HepG2 (cell line): Measurements from ENCODE around the gene GNA12. TPM values are rescaled to one million over a fixed set of nuclear protein-coding genes. Genes with fewer than 3 reads are reported as not detected.

Experiments
- ATAC-seq: fragments of 200-7000 bp; cut with Tn5 transposase; 3 replicates; pipeline ENCODE4 v1.9.1; 2020; ENCODE audit warnings: mild to moderate bottlenecking, moderate library complexity
- BruUV-seq: library from RNA; stranded (reverse); fragments of 400-500 nt; replicated peaks from 2 replicates; lab custom pipeline; 2021; lab: Mats Ljungman, UMichigan
- CTCF ChIA-PET: fragments of 300-600 bp; formaldehyde crosslinking; extraction: SDS; loops from one replicate; lab custom pipeline; 2021; ENCODE audit warnings: low total read pairs, inconsistent platforms, low intra/inter-chr PET ratio; lab: Yijun Ruan, JAX
- POLR2A ChIA-PET: fragments of 350-600 bp; sonication (Branson Sonifier 250); formaldehyde crosslinking; loops from one replicate; lab custom pipeline; 2020; ENCODE audit warnings: antibody characterized with exemption, inconsistent platforms; lab: Yijun Ruan, JAX
- DNase-seq: peaks from one replicate; pipeline ENCODE4 v3.0.0-alpha.2; 2015; ENCODE audit warnings: low spot score
- FAIRE-seq: peaks from 3 replicates; lab custom pipeline; 2011; peaks lifted over from hg19 to GRCh38; lab: Jason Lieb, UNC
- H2AFZ ChIP-seq: one replicate; pipeline ENCODE4 v1.6.1; 2011; ENCODE audit warnings: low read length, inconsistent platforms
- H3K27ac ChIP-seq: fragments of 300-600 bp; 3 replicates; pipeline ENCODE4 v1.8.0; 2011; ENCODE audit warnings: mixed run types, mild to moderate bottlenecking, mixed read lengths, low read length, inconsistent platforms; ENCODE audit not compliant: insufficient read depth; ENCODE audit errors: extremely low read length
- H3K27me3 ChIP-seq, 2 experiments: fragments of 200-600 bp in 1 of 2; 2 replicates in 1 of 2; 3 replicates in 1 of 2; pipeline versions ENCODE4 v1.6.0 to v1.8.0; 2011; ENCODE audit warnings: low read length in 2 of 2, mild to moderate bottlenecking in 2 of 2, moderate library complexity in 2 of 2, inconsistent platforms in 1 of 2; ENCODE audit not compliant: insufficient read depth in 2 of 2, control insufficient read depth in 1 of 2
- H3K36me3 ChIP-seq, 2 experiments: fragments of 200-600 bp in 1 of 2; replicated peaks in 1 of 2; 2 replicates in 1 of 2; 3 replicates in 1 of 2; pipeline versions ENCODE4 v1.5.1 to v1.8.0; 2011; ENCODE audit warnings: low read length in 2 of 2, inconsistent platforms in 1 of 2; ENCODE audit not compliant: insufficient read depth in 2 of 2, control insufficient read depth in 1 of 2
- H3K4me1 ChIP-seq: 2 replicates; pipeline ENCODE4 v1.5.1; 2012; ENCODE audit warnings: low read length, inconsistent platforms; ENCODE audit not compliant: insufficient read depth
- H3K4me2 ChIP-seq: 2 replicates; pipeline ENCODE4 v1.6.0; 2011; ENCODE audit warnings: low read depth, low read length, inconsistent platforms
- H3K4me3 ChIP-seq, 3 experiments: fragments of 200-600 bp in 1 of 3; sonication (generic), shearing (Covaris generic) in 1 of 3; replicated peaks in 1 of 3; 2 replicates each; pipeline ENCODE4 v1.5.1; 2011 to 2016; ENCODE audit warnings: low read length in 3 of 3, inconsistent platforms in 2 of 3, low read depth in 2 of 3, mild to moderate bottlenecking in 2 of 3, control low read depth in 1 of 3, mixed read lengths in 1 of 3; ENCODE audit not compliant: insufficient read depth in 1 of 3
- H3K79me2 ChIP-seq: one replicate; pipeline ENCODE4 v1.6.1; 2011; ENCODE audit warnings: low read length, inconsistent platforms; ENCODE audit not compliant: insufficient read depth
- H3K9ac ChIP-seq: 2 replicates; pipeline ENCODE4 v1.6.0; 2011; ENCODE audit warnings: mild to moderate bottlenecking, low read depth, low read length, inconsistent platforms; ENCODE audit not compliant: insufficient read depth
- H3K9me3 ChIP-seq: 2 replicates; pipeline ENCODE4 v1.5.1; 2012; ENCODE audit warnings: mild to moderate bottlenecking, low read length
- H4K20me1 ChIP-seq: 2 replicates; pipeline ENCODE4 v1.6.0; 2011; ENCODE audit warnings: inconsistent platforms, mild to moderate bottlenecking, low read length, moderate library complexity; ENCODE audit not compliant: insufficient read depth
- BORCS8-MEF2B ChIP-seq: sonication (generic); formaldehyde crosslinking; IDR thresholded peaks from 2 replicates; pipeline ENCODE4 v1.8.0; 2022; ENCODE audit warnings: mild to moderate bottlenecking, missing genetic modification reagents
- EZH2 ChIP-seq: conservative IDR thresholded peaks from 2 replicates; pipeline ENCODE4 v1.6.1; 2012; ENCODE audit warnings: mild to moderate bottlenecking, low read depth, low read length, moderate library complexity
- MTA3 ChIP-seq: sonication (generic); formaldehyde crosslinking; IDR thresholded peaks from 2 replicates; pipeline ENCODE4 v1.4.0; 2020; ENCODE audit warnings: missing genetic modification reagents
- MXD4 ChIP-seq: IDR thresholded peaks from 2 replicates; pipeline ENCODE4 v1.6.1; 2016; ENCODE audit warnings: mild to moderate bottlenecking, missing biosample characterization, missing genetic modification reagents
- MYC ChIP-seq: sonication (generic); formaldehyde crosslinking; IDR thresholded peaks from 2 replicates; pipeline ENCODE4 v1.9.0; 2021; ENCODE audit warnings: missing genetic modification reagents, borderline replicate concordance
- PHF21A ChIP-seq: sonication (generic); formaldehyde crosslinking; IDR thresholded peaks from 2 replicates; pipeline ENCODE4 v1.5.0; 2020; ENCODE audit warnings: mild to moderate bottlenecking, missing genetic modification reagents
- PHF5A ChIP-seq: IDR thresholded peaks from one replicate; pipeline ENCODE4 v1.6.1; 2018; ENCODE audit warnings: low read depth, missing genetic modification reagents; ENCODE audit not compliant: unreplicated experiment
- ZNF670 ChIP-seq: sonication (generic); formaldehyde crosslinking; IDR thresholded peaks from 2 replicates; pipeline ENCODE4 v1.8.0; 2022; ENCODE audit warnings: mild to moderate bottlenecking, missing genetic modification reagents, borderline replicate concordance
- WGBS: methylation state at CpG from one replicate; pipeline ENCODE4 v1.1.6; 2017; ENCODE audit warnings: low lambda C conversion rate; 5-methylcytosine and 5-hydroxymethylcytosine counted together
- in situ Hi-C: cut with HindIII; loops from 2 replicates; pipeline ENCODE4 v1.10.0; 2017; ENCODE audit warnings: low pct_unique_long_range_greater_than_20kb; ENCODE audit not compliant: extremely low pct_ligation_motif_present
- intact Hi-C: fragments of 100-400 bp; cut with micrococcal nuclease; formaldehyde crosslinking; loops from one replicate; pipeline ENCODE4 v1.10.0; 2022; ENCODE audit not compliant: unreplicated experiment
- polyA plus RNA-seq, 8 experiments: library from polyadenylated mRNA; depleted of rRNA in 3 of 8; stranded (reverse) in 7 of 8; unstranded in 1 of 8; fragments of >200 nt; fragmentation: Illumina TruSeq in 4 of 8; extraction: Trizol in 4 of 8; gene quantifications; 2 replicates each; pipeline versions ENCODE4 v1.2.1 to v1.2.3, GENCODE V29; 2011 to 2016; ENCODE audit warnings: low read depth in 4 of 8, missing spikeins in 1 of 8, mixed read lengths in 1 of 8; ENCODE audit not compliant: insufficient read depth in 1 of 8
- total RNA-seq, 5 experiments: library from RNA; depleted of rRNA; stranded (reverse); fragments of >200 nt; fragmentation: Illumina TruSeq; extraction: Trizol; gene quantifications; 2 replicates each; pipeline ENCODE4 v1.2.3, GENCODE V29; 2016; ENCODE audit warnings: low read depth in 1 of 5
- TF ChIP-seq, protein P1 (sequence below): IDR thresholded peaks from 2 replicates; pipeline ENCODE4 v1.6.1; 2012; ENCODE audit warnings: low read depth, low read length, improper control_type of control experiment
- TF ChIP-seq, protein P2 (sequence below): sonication (generic); formaldehyde crosslinking; conservative IDR thresholded peaks from 2 replicates; pipeline ENCODE4 v1.8.0; 2022; ENCODE audit warnings: low read depth, missing genetic modification reagents

Gene GNA12
- total and polyA plus RNA-seq, 2 of the 13 experiments (the other 11 are each of a cell fraction or from before 2014, with no cell fraction given) = 16.2 to 50.9 TPM

DNA sequence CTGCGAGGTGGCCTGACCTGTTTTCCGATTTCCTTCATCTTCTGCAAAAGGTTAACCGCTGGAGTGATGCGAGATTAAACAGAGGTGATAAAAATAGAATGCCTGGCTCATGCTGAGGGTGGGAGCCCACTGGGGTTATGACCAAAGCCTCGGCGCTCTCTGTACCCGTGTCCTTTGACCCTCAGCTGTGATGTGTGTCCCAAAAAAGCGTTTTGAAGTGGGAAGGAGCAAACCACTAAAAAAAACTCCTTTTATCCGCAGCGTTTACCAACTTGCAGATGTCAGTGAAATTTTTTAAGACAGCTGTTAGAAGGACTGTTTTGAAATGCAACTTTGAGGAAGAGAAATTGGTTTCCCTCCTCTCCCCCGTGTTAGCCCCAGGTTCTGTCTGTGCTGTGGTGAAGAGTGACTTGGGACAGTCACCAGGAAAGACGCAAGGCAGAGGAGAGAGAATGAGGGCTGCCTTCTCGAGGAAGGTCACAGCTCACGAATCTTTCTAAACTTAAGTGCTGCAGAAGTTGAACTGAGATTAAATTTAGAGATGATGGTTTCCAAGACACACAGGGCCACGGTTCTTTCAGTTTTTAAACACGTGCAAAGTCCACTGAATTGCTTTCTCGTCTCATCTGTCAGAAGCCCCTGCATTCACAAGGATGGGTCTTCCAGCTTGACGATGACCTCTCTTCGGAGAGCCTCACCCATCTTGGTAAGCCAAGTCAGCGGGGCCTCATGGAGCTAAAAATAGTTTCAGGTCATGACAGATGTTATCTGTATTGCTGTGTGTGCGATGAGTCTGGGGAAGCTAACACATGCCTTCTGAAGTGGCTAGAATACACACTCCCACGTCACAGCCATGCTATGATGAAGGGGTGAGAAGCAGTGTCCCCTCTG is 128.5 kb downstream of the GNA12 start (continued):
- TF ChIP-seq BORCS8-MEF2B (CRISPR knock-in tag) (no peak), EZH2 (no peak), MTA3 (CRISPR knock-in tag) (no peak), MXD4 (no peak), PHF21A (no peak)
- TF ChIP-seq, protein P1, sequence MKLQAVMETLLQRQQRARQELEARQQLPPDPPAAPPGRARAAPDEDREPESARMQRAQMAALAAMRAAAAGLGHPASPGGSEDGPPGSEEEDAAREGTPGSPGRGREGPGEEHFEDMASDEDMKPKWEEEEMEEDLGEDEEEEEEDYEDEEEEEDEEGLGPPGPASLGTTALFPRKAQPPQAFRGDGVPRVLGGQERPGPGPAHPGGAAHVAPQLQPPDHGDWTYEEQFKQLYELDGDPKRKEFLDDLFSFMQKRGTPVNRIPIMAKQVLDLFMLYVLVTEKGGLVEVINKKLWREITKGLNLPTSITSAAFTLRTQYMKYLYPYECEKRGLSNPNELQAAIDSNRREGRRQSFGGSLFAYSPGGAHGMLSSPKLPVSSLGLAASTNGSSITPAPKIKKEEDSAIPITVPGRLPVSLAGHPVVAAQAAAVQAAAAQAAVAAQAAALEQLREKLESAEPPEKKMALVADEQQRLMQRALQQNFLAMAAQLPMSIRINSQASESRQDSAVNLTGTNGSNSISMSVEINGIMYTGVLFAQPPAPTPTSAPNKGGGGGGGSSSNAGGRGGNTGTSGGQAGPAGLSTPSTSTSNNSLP = no peak
- TF ChIP-seq, protein P2, sequence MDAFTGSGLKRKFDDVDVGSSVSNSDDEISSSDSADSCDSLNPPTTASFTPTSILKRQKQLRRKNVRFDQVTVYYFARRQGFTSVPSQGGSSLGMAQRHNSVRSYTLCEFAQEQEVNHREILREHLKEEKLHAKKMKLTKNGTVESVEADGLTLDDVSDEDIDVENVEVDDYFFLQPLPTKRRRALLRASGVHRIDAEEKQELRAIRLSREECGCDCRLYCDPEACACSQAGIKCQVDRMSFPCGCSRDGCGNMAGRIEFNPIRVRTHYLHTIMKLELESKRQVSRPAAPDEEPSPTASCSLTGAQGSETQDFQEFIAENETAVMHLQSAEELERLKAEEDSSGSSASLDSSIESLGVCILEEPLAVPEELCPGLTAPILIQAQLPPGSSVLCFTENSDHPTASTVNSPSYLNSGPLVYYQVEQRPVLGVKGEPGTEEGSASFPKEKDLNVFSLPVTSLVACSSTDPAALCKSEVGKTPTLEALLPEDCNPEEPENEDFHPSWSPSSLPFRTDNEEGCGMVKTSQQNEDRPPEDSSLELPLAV (CRISPR knock-in tag) = no peak

DNA sequence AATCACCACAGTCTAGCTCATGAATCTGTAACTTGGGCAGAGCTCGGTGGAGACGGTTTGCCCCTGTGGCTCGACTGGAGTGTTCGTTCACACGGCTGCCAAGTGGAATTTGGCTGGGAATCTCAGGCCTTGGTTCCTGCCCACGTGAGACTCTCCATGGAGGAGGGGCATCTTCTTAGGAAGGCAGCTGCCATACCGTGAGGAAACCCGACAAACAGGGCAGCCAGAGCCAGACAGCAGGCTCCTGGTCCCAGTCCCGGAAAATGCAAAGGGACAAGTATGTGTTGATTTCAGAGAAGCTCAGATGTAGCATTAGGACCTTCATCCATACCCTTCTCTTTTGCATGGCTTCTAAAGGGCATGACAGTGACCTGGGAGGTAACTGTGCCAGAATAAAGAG is 129.5 kb downstream of the GNA12 start:
- 90% methylated on average over 3 of the region's 9 CpGs for WGBS
- no peak overlapping the region for H3K4me3 ChIP-seq
- ChIA-PET CTCF (no interaction called here), POLR2A (no interaction called here)
- in situ Hi-C loops (no loop called here), intact Hi-C loops (no loop called here)
- TF ChIP-seq PHF5A = no peak
- TF ChIP-seq MYC (CRISPR knock-in tag) = no peak
- no peak for TF ChIP-seq ZNF670 (CRISPR knock-in tag)
- no peak overlapping the region for H2AFZ ChIP-seq
- no peak overlapping the region for H3K9ac ChIP-seq
- H3K36me3 ChIP-seq = peaks cover 2 to 8% of the 10 kb centered on the region in 2 experiments; a peak in 2 of 5 replicates
- H3K4me1 ChIP-seq = peaks cover 8% of the 10 kb centered on the region
- DNase-seq (no peak), ATAC-seq (no peak), FAIRE-seq (no peak)
- no peaks in the 10 kb centered on the region; the same call in 1 of the 2 replicates for H4K20me1 ChIP-seq
- H3K9me3 ChIP-seq = no peaks in the 10 kb centered on the region
- no peaks in the 10 kb centered on the region for H3K27me3 ChIP-seq
- H3K79me2 ChIP-seq = no peaks in the 10 kb centered on the region
- BruUV-seq = no TSS peak
- H3K27ac ChIP-seq = no peak overlapping the region
- H3K4me2 ChIP-seq = no peak overlapping the region
